ENCODE data around the gene BRIP1. TPM values are rescaled to one million over a fixed set of nuclear protein-coding genes. Genes with fewer than 3 reads are reported as not detected.

BRIP1 gene
- 10 to 100 TPM; 16.8 to 18.5 TPM for total RNA-seq

GRCh38 chr17:61862975-61863800, at the start of gene BRIP1:
Gene BRIP1 (minus strand): TSS chr17:61863528. CDS start chr17:61861539, 1,989 bp downstream.

Other genes starting within 250 kb of the BRIP1 start
- gene INTS2, start 64.5 kb upstream of the BRIP1 start, total RNA-seq = 10 to 100 TPM; 19.6 to 20.9 TPM
- gene MED13, start 201.8 kb upstream of the BRIP1 start, total RNA-seq = 10 to 100 TPM; 44.6 to 46.9 TPM

Measured in activated naive CD4-positive, alpha-beta T cell treated with anti-CD3 and anti-CD28 coated beads, Interleukin-2, amount 10 ng/mL, durations not matched to agents 5 hours and 36 hours (primary cell).